Measurements from ENCODE around the gene ZDHHC1.
"Not testable (repeated sequence)": the region's sequence is repeated elsewhere in the genome, so short reads cannot be mapped to it uniquely, and the experiment has no call there.

DNA sequence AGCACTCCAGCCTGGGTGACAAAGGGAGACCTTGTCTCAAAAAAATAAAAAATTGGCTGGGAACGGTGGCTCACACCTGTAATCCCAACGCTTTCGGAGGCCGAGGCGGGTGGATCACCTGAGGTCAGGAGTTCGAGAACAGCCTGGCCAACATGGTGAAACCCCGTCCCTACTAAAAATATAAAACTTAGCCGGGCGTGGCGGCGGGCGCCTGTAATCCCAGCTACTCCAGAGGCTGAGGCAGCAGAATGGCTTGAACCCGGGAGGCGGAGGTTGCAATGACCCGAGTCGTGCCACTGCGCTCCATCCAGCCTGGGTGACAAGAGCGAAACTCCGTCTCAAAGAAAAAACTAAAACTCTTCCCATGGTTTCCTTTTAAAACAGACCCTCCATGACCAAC, 856 bp downstream of the ZDHHC1 start:
- TF ChIP-seq, protein P1, sequence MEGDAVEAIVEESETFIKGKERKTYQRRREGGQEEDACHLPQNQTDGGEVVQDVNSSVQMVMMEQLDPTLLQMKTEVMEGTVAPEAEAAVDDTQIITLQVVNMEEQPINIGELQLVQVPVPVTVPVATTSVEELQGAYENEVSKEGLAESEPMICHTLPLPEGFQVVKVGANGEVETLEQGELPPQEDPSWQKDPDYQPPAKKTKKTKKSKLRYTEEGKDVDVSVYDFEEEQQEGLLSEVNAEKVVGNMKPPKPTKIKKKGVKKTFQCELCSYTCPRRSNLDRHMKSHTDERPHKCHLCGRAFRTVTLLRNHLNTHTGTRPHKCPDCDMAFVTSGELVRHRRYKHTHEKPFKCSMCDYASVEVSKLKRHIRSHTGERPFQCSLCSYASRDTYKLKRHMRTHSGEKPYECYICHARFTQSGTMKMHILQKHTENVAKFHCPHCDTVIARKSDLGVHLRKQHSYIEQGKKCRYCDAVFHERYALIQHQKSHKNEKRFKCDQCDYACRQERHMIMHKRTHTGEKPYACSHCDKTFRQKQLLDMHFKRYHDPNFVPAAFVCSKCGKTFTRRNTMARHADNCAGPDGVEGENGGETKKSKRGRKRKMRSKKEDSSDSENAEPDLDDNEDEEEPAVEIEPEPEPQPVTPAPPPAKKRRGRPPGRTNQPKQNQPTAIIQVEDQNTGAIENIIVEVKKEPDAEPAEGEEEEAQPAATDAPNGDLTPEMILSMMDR (conservative IDR thresholded peaks at IDR 0.05; ENCODE audit: low read length) = not testable (repeated sequence)
- not testable (repeated sequence) for TF ChIP-seq EZH2phosphoT487 (IDR thresholded peaks at IDR 0.05; ENCODE audit: borderline replicate concordance)

Measured in Loucy (cell line).